Myocyte (in vitro differentiated cells): ENCODE results near the gene CDH22. TPM values are rescaled to one million over a fixed set of nuclear protein-coding genes. Genes with fewer than 3 reads are reported as not detected.
A peak's percentile ranks its signal among the peaks of the same experiment; 100 is the strongest.

Experiments used
- DNase-seq: peaks from one replicate; pipeline ENCODE4 v3.0.0-alpha.2; 2012; ENCODE audit warnings: low read depth
- total RNA-seq: library from RNA; depleted of rRNA; stranded (reverse); fragments of >200 nt; gene quantifications from 2 replicates; pipeline ENCODE4 v1.2.3, GENCODE V29; 2014

Gene CDH22
- total RNA-seq, 1 donor from 2014 or later = not detected

- DNase-seq = peak; percentile 4
Measured at GRCh38 chr20:46174469-46175126, 133.7 kb downstream of the CDH22 start.

- no peak for DNase-seq
Measured at GRCh38 chr20:46173652-46174468, 134.4 kb downstream of the CDH22 start.

- no peak for DNase-seq
Measured at GRCh38 chr20:46172961-46173536, 135.2 kb downstream of the CDH22 start.

- DNase-seq = no peak
Measured at GRCh38 chr20:46172455-46172854, 135.8 kb downstream of the CDH22 start.

- DNase-seq = no peak
Measured at GRCh38 chr20:46171909-46172308, 136.4 kb downstream of the CDH22 start.

GRCh38 chr20:46171476-46171875 is 136.8 kb downstream of the CDH22 start:
- DNase-seq = no peak

GRCh38 chr20:46169245-46170171 is 138.8 kb downstream of the CDH22 start:
- DNase-seq = no peak

- DNase-seq = no peak
Measured at GRCh38 chr20:46168438-46168837, 139.9 kb downstream of the CDH22 start.

- DNase-seq = no peak
Measured at GRCh38 chr20:46167080-46167479, 141.2 kb downstream of the CDH22 start.

GRCh38 chr20:46164254-46164653 is 144.0 kb downstream of the CDH22 start:
- no peak for DNase-seq

GRCh38 chr20:46161921-46162320 is 146.4 kb downstream of the CDH22 start:
- DNase-seq = no peak

- no peak for DNase-seq
Measured at GRCh38 chr20:46160661-46161060, 147.6 kb downstream of the CDH22 start.

GRCh38 chr20:46159101-46159897 is 149.0 kb downstream of the CDH22 start:
- DNase-seq = no peak

GRCh38 chr20:46158476-46158987 is 149.8 kb downstream of the CDH22 start:
- DNase-seq = no peak

GRCh38 chr20:46157625-46158024 is 150.7 kb downstream of the CDH22 start:
- no peak for DNase-seq

- DNase-seq = no peak
Measured at GRCh38 chr20:46157076-46157592, 151.2 kb downstream of the CDH22 start.

- DNase-seq = no peak
Measured at GRCh38 chr20:46156065-46156464, 152.2 kb downstream of the CDH22 start.

- DNase-seq = no peak
Measured at GRCh38 chr20:46154796-46155195, 153.5 kb downstream of the CDH22 start.

GRCh38 chr20:46154305-46154704 is 154.0 kb downstream of the CDH22 start:
- DNase-seq = no peak
